Superior temporal gyrus (tissue), 1 donor: Measurements from ENCODE around the gene UPF3B.
"Not testable (repeated sequence)": the region's sequence is repeated elsewhere in the genome, so short reads cannot be mapped to it uniquely, and the experiment has no call there.

Experiments used
- DNase-seq: peaks from one replicate; pipeline ENCODE4 v3.0.0-alpha.2; 2016; ENCODE audit errors: extremely low spot score

The UPF3B gene, protein sequence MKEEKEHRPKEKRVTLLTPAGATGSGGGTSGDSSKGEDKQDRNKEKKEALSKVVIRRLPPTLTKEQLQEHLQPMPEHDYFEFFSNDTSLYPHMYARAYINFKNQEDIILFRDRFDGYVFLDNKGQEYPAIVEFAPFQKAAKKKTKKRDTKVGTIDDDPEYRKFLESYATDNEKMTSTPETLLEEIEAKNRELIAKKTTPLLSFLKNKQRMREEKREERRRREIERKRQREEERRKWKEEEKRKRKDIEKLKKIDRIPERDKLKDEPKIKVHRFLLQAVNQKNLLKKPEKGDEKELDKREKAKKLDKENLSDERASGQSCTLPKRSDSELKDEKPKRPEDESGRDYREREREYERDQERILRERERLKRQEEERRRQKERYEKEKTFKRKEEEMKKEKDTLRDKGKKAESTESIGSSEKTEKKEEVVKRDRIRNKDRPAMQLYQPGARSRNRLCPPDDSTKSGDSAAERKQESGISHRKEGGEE

DNA sequence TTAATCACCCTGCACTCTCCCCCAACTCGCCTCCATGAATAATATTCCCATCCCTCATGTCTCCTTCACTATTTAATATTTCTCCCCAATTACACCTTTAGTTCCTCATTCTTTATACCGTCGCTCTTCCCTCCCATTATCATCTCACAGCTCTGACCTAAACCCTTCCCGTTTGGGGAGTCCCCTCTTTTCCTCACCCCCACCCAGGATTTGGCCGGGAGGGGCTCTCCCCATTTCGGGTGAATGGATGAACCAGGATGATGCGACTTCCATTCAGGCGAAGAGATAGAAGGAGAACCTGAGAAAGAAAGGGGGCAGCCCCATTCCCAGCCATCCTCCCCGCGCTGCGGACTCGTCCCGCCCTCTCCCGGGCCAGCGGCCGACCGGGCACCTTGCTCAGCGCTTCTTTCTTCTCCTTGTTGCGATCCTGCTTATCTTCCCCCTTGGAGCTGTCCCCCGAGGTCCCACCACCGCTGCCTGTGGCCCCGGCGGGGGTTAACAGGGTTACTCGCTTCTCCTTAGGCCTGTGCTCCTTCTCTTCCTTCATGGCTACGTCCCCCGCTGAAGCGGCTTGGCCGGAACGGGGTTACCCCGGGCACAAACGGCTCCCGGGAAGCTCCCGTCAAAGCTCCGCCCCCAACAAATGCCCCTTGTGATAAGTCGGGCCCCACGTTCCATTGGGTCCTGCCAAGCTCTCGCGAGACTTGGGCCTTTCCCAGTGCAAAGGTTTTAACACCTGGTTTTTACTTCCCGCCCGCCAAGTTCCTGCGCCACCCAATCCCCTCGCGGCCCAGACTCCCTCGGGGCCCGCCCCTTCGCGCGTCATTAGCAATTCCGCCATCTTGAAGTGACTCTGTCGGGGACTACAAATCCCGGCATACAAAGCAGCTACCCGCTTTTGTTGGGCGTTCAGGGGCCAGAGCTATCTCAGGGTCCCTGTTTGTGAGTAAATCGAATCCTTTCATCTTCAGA lies at the start of gene UPF3B:
UPF3B (minus strand) TSS at position 582 of the 972 bp plus-strand sequence; CDS start at position 547, 35 bp downstream.
- peak; percentile 94 for DNase-seq

DNA sequence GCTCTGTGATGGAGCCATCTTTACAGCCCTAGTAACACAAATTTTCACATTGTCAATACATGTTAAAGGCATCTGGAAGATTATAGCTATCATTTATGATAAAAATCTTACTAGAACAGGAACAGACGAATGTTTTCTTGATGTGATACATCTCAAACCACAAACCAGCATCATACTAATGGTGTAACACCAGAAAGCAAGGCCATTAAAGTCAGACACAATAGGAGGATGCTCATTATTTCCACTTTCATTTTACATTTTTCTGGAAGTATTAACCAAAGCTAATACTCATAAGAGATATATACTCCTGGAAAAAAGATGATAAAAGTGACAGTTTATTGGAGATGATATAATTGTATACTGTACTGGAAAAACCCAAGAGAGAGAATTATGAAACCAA lies 48.2 kb upstream of the UPF3B start:
- DNase-seq = no peak

DNA sequence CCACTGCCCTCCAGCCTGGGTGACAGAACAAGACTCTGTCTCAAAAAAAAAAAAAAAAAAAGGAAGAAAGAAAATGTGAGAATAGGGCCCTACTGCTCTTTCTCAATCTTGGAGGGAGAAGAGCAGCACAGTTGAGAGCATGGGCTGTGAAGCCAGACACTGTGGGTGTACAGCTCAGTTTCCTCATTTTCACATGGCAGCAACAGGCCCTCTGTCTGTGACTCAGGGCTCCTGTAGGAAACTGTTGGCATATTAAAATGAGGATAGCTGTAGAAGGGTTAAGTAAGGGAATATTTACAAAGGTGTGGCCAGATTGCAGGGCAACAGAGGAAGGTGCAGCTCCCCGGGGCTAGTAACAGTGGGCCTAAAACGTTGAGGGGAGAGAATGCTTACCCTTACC lies 46.4 kb upstream of the UPF3B start:
- no peak for DNase-seq

DNA sequence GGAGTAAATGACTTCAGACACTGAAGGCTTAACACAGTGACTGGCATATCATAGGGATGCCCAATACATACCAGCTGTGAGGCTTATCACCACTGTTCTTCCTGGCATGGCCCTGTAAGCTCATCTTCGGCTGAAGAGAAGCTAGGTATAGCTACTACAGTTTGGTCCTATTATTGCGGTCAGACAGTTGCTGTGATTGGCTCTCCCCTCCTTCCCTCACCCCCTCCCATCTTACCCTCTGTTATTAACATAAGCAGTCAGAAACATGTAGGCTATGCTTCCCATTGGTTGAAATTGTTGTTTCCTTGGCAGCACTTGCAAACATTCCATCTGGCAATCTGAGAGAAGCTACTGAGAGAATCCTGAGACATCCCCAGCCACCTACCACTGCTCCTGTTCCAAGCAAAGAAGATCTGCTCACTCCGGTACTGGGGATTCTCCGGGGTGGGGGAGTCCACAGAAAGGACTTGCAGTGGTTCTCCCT lies 43.1 kb upstream of the UPF3B start, which contains the start of gene AKAP14:
AKAP14 (plus strand) TSS at position 51 of the 484 bp plus-strand sequence. CDS start 7,331 bp downstream, outside the sequence.
- no peak for DNase-seq

DNA sequence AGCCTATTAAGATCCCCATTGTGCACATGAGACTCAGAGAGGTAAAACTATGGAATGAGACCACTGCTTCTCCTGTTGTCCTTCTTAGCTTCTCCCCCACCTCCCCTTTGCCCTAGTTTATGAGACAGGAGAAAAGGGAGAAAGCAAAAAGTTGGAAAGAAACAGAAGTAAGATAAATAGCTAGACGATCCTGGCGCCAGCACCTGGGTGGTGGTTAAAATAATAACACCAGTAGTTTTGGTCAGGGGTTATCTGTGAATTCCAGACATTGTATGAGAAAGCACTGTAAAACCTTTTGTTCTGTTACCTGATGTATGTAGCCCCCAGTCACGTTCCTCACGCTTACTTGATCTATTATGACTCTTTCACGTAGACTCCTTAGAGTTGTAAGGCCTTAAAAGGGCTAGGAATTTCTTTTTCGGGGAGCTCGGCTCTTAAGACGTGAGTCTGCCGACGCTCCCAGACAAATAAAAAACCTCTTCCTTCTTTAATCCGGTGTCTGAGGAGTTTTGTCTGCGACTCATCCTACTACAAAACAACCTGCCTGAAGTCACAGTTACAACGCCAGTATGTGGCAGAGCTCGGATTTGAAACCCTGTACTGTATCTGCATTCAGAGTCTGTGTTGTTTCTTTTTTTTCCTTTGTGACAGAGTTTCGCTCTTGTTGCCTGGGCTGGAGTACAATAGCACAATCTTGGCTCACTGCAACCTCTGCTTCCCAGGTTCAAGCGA lies 39.4 kb upstream of the UPF3B start:
- not testable (repeated sequence) for DNase-seq

DNA sequence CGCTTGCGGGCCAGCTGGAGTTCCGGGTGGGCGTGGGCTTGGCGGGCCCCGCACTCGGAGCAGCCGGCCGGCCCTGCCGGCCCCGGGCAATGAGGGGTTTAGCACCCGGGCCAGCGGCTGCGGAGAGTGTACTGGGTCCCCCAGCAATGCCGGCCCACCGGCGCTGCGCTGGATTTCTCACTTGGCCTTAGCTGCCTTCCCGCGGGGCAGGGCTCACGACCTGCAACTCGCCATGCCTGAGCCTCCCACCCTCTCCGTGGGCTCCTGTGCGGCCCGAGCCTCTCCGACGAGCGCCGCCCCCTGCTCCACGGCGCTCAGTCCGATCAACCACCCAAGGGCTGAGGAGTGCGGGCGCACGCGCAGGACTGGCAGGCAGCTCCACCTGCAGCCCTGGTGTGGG lies 37.9 kb upstream of the UPF3B start:
- DNase-seq = not testable (repeated sequence)

DNA sequence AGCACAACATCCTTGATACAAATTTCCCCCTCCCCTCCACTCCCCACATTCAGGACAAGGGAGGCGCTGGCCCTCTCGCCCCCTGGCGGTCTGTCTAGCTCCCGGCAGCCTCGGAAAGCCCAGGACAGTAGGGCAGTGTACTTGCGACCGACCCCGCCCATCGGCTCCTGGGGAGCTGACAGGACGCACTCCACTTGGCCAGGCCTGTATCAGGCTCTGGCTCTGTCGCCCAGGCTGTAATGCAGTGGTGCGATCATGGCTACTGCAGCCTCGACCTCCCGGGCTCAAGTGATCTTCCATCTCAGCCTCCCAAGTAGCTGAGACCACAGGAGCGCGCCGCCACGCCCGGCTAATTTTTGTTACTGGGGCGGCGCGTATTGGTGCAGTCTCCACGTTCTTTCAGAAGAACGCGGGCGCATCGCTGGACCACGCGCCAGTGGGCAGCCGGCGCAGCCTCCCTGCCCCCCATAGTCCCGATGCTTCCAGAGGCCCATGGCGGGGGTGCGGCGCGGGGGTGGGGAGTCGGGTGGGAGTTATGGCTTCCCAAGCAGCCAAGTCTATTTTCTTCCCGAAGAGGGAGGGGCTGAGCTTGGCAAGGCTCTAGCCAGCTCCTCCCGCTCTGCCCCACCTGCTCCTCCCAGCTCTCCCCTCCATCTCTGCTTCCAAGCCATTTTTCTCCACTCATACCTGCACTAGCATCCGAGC lies 35.1 kb upstream of the UPF3B start:
- no peak for DNase-seq

DNA sequence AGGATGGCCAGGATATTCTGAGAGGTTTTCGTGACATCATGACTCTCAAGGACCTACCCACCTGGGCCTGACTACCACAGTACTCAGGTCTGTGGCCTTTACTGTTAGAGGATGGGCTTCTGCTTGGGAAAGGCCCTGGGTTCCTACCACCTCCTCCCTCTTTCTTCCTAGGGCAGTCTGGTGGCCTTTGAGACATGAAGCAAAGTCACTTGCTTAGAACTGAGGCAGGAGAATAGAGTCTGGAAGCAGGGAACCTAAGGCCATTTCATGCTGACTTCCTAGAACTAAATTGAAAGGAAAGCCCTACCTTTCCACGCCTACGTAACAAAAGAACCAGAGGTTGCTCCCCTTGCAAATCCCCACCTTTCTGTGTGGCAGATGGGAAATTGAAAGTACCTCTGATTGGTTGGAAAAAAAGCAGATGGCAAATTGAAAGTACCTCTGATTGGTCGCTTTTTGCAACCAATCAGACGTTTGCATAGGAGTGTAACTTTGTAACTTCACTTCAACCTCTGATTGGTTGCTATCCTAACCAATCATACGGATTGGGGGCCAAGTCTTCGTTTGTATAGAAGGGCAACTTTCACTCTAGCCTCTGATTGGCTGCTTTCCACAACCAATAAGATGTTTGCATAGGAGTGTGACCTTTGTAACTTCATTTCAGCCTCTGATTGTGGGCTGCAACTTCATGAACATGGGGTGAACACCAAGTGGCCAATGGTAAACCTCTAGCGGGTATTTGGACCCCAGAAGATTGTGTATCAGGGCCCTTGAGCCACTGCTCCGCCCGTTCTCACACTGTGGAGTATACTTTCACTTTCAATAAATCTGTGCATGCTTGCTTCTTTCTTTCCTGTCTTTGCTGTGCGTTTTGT lies 33.0 kb upstream of the UPF3B start:
- DNase-seq = no peak

DNA sequence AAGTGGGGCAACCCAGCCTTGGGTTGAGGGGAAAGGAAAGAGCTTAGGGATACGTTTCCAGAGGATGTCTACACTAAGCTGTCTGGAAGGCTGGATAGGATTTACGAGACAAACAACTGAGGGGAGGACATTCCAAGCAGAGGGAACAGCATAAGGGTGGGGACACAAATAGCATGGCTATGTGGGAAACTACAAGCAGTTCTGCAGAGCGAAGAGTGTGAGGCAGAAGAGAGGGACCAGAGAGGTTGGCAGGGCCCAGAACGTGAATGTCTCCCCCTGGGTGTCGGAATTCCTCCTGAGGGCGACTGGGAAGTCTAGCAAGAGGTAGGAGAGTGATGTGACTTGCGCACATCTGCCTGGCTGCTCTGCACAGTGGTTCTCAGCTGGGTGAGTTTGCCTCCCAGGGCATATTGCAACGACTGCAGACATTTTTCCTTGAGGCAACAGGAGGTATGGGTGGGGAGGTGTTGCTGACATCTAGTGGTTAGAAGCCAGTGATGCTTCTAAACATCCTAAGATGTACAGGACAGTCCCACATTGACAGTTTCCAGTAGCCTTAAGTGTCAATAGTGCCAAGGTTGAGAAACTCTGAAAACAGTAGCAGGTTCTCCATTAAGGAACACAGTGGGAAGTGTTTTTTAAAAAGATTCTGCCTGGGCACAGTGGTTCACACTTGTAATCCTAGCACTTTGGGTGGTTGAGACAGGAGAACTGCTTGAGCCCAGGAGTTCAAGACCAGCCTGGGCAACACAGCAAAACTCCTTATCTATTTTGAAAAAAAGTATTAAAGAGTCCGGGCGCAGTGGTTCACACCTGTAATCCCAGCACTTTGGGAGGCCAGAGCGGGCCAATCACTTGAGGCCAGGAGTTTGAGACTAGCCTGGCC lies 28.0 kb upstream of the UPF3B start:
- DNase-seq = peak; percentile 35

DNA sequence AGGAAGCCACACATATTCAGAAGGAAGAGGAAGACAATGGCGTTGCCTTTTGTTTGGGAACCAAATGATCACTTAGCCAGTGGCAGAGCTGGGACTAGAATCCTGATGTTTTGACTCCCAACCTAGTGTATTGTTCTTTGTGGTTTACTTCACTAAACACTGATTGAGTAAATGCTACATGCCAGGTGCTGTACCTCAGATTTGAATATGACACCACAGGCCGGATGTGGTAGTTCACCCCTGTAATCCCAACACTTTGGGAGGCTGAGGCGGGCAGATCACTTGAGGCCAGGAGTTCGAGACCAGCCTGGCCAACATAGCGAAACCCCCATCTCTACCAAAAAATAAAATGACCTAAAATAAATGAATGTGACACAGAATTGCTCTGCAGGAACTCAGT lies 27.3 kb upstream of the UPF3B start:
- DNase-seq = no peak

DNA sequence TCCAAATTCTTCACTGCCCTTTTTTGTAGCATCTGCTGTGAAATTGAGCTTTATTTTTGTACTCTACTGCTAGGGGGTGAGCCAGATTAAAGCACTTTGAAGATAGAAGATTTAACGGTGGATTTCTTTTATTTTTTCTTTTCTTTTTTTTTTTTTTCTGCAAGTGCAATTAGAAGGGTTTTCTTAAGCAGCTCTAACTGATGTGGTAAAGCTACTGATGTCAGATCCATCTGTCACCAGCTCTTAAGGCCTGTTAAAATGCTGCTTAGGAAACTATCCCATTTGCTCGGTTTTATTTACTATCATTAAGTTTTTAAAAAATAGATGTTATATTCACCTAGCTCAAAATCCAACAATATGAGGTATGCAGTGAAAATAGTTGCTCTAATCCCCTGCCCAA lies 26.0 kb upstream of the UPF3B start:
- DNase-seq = no peak

DNA sequence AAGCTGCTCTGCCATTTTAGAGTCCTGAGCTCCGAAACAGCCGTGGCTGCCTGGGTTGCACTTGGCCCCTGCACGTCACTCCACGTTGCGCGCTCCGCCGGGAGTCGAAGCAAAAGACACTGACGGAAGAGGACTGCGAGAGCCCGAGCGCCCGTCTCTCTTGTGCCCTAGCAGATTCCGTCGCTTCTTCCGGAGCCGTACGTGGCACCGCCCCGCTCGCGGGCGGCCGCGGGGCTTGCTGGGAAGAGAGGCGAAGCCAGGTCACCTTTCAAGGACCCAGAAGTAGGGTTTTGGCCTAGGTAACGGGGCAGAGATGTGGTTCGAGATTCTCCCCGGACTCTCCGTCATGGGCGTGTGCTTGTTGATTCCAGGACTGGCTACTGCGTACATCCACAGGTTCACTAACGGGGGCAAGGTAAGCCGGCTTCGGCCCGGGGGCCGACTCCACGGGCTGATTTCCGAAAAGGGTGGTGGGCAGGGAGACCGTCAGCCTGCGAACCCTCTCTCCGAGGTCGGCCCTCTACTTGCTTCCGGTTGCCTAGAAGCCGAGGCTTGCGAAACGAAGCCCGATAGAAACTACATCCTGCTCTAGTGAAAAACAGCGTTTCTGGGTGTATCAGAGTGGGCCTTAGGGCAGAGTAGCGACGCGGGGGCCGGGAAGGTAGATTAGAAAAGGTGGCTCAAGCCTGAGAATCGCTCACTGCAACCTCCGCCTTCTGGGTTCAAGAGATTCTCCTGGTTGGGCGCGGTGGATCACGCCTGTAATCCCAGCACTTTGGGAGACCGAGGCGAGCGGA lies 19.0 kb upstream of the UPF3B start, which contains the start of the genes NDUFA1 and RNF113A:
NDUFA1 (plus strand) TSS at position 234 of the 797 bp plus-strand sequence; CDS start at position 314, 80 bp downstream.
RNF113A (minus strand) TSS at position 135 of the 797 bp plus-strand sequence; CDS start at position 15, 120 bp downstream.
- peak; percentile 81 for DNase-seq

DNA sequence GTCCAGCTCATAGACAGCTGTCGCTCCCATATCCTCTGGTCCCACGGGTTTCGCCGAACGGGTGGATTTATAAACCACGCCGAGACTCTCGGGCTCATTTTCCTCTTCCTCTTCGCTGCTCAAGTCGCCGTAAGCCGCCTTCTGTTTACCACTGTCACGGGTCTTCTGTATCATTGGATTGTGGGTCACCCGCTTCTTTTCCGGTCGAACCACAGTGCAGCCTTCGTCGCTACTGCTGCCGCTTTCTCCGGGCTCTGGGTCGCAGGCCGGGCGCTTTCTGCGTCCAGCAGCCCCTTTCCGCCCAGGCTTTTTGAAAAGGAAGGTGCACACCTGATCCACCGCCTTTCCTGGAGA lies 18.5 kb upstream of the UPF3B start:
- DNase-seq = no peak

DNA sequence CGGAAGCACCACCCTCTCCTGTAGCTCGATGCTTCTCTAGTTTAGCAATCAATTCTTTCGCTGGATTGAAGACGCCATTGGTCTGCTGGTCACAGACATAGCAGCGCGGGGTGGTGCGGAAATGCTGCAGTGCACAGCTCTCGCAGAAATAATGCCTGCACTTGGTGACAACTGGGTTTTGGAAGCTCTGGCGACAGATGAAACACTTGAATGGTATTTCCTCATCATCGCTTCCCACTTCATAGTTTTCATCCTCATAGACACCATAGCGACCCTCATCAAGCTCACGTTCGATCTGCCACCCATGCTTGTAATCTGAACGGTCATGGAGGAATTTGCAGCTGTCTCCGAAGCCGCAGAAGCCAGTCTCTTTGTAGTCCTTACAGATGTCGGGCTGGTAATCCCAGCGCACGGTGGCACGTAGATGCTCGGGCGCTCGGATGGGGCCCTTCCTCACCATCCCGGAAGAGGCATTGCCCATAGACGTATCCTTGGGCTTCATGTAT lies 17.9 kb upstream of the UPF3B start:
- DNase-seq = peak; percentile 29

DNA sequence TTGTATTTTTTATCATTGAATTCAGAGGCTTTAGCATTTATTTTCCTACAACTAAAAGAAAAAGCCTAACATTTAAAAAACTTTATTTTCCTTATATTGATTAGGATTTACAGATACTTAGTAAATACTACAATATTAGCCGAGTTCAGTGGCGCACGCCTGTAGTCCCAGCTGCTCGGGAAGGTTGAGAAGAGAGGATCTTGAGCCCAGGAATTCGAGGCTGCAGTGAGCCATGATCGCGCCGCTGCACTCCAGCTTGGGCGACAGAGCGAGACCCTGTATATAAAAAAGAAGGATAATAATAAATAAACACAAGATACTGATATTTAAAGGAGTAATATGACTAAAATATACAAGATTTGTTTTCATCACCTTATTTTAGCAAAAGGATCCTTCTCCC lies 681 bp upstream of the UPF3B start:
- DNase-seq = no peak

DNA sequence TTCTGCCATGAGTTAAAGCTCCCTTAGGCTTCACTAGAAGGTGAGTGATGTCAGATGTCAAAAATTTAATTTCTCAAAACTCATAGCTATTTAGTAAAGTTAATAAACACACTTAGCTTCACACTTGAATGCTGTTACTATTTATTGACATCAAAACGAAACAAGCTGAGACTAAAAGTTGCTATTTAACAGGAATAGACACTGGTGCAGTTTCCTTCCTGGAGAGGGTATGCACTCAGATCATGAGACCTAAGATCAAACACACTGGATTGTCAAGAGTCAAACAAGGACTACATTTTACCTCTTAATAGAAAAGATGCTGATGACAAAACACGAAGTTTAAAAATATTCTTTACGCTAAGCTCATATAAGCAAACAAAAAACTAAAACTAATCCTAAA lies 18.9 kb downstream of the UPF3B start:
- DNase-seq = no peak

DNA sequence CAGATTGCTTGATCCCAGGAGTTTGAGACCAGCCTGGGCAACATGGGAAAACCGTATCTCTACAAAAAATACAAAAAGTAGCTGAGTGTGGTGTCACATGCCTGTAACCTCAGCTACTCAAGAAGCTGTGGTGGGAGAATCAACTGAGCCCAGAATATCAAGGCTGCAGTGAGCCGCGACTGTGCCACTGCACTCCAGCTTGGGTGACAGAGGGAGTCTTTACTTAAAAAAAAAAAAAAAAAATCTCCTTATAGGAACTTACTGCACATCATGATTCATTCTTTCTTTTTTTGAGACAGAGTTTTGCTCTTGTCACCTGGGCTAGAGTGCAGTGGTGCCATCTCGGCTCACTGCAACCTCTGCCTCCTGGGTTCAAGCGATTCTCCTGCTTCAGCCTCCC lies 24.3 kb downstream of the UPF3B start:
- DNase-seq = no peak
